ENCODE data around the gene ATP6V1G2. TPM values are rescaled to one million over a fixed set of nuclear protein-coding genes. Genes with fewer than 3 reads are reported as not detected.
"Not testable (repeated sequence)": the region's sequence is repeated elsewhere in the genome, so short reads cannot be mapped to it uniquely, and the experiment has no call there.

The ATP6V1G2 gene
- total RNA-seq = under 1 TPM in 3 of 6 experiments, not detected in 3; 0.29 to 0.43 (median 0.42) TPM
- long read RNA-seq = 0 reads

DNA sequence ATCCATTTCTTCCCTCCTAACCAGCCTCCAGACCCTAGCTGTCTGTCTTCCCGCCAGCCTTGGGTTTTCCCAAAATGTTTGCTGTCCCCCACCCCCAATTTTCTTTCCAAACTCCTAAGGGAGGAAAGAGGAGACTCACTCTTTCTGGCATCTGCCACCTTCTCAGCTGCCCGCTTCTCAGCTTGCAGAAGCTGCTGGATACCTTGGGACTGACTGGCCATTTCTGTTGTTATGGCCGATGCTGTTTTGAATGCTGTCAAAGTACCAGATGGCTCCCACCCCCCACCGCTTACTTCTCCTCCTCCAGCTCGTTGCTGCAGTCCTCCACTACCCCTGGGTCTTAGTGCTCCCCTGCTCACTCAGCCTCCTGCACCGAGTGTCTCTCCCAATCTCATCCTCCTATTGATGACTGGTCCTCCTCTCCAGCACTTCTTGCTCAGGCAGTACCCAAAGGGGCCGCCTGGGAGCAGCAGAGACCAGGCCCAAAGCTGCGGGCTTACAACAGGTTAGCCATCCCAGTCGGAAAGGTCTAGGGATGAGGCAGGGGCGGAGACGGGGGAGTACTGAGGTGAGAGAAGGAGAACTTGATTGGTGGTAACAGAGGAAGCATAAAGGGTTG is at the start of gene ATP6V1G2:
ATP6V1G2 (minus strand) TSS at position 270 of the 619 bp plus-strand sequence; CDS start at position 221, 49 bp downstream.
- TF ChIP-seq POLR2A (IDR thresholded peaks at IDR 0.05) (no peak), CTCF (IDR thresholded peaks at IDR 0.05) (peak; percentile 91 to 98 (median 94))
- DNase-seq = peak; percentile 89 to 92 (median 91)
- Histone ChIP-seq H3K36me3 (peaks cover 0 to 21% (median 2%) of the 10 kb centered on the region in 4 donors), H3K9me3 (no peaks in the 10 kb centered on the region), H3K27ac (peak within 1 kb of the TSS; percentile 52 to 71 (median 68)), H3K4me1 (peaks cover 0 to 16% (median 7%) of the 10 kb centered on the region in 4 donors), H3K27me3 (no peaks in the 10 kb centered on the region), H3K4me3 (peak within 1 kb of the TSS; percentile 32 to 61 (median 58))
- peak; percentile 75 to 84 (median 77) for ATAC-seq
- 9% methylated on average over 11 of the region's 11 CpGs for WGBS (ENCODE audit: insufficient coverage, low coverage, low lambda C conversion rate, missing lambda C conversion rate)
- intact Hi-C loops (cut with DNase I) = loop anchor here in 1 of 2 donors (5.0 kb wide), 1 partner anchor 56 kb away; no protein-coding TSS in a partner anchor

DNA sequence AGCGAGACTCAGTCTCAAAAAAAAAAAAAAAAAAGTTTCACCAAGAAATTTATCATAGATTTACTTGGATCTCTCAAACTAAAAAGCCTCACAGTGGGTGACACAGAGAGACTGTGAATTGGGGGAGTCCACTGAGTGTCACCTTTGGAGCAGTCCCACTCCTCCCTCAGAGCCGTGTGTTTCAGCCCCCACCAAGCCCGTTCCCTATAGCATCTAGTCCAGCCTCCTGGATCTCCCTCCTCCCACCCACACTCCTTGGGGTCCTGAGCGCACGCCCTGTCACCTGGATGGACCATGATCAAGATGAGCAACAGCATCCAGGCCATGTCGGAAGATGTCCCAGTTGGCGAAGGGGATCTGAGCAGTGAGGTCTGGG is 46.0 kb upstream of the ATP6V1G2 start:
- no peak overlapping the region for H3K27ac ChIP-seq
- H3K9me3 ChIP-seq = no peaks in the 10 kb centered on the region
- TF ChIP-seq CTCF (IDR thresholded peaks at IDR 0.05) (no peak), POLR2A (IDR thresholded peaks at IDR 0.05) (no peak)
- H3K36me3 ChIP-seq = no peaks in the 10 kb centered on the region
- no peaks in the 10 kb centered on the region for H3K27me3 ChIP-seq
- no peaks in the 10 kb centered on the region for H3K4me1 ChIP-seq
- WGBS (ENCODE audit: insufficient coverage, low coverage, low lambda C conversion rate, missing lambda C conversion rate) = 78% methylated on average over 2 of the region's 7 CpGs
- DNase-seq (no peak), ATAC-seq (no peak)
- no peak overlapping the region for H3K4me3 ChIP-seq
- intact Hi-C loops (cut with DNase I) = no loop called here

- H3K36me3 ChIP-seq; H3K4me3 ChIP-seq; H3K27ac ChIP-seq; H3K9me3 ChIP-seq; intact Hi-C loops (cut with DNase I); DNase-seq; ATAC-seq; H3K4me1 ChIP-seq; H3K27me3 ChIP-seq: not testable (repeated sequence)
- WGBS (ENCODE audit: insufficient coverage, low coverage, low lambda C conversion rate, missing lambda C conversion rate) = 79% methylated on average over 3 of the region's 5 CpGs
These were observed 44.3 kb upstream of the ATP6V1G2 start for GRCh38 chr6:31590691-31591090.

GRCh38 chr6:31588871-31589650 is 42.7 kb upstream of the ATP6V1G2 start:
- DNase-seq = no peak
- Histone ChIP-seq H3K4me1 (no peaks in the 10 kb centered on the region), H3K27ac (no peak overlapping the region), H3K36me3 (no peaks in the 10 kb centered on the region), H3K4me3 (no peak overlapping the region), H3K27me3 (no peaks in the 10 kb centered on the region), H3K9me3 (no peaks in the 10 kb centered on the region)
- intact Hi-C loops (cut with DNase I) = no loop called here
- TF ChIP-seq CTCF (IDR thresholded peaks at IDR 0.05) (no peak), POLR2A (IDR thresholded peaks at IDR 0.05) (no peak)
- 37% methylated on average over 8 of the region's 9 CpGs for WGBS (ENCODE audit: insufficient coverage, low coverage, low lambda C conversion rate, missing lambda C conversion rate)
- no peak for ATAC-seq
